ENCODE measurements around the gene KRT222. TPM values are rescaled to one million over a fixed set of nuclear protein-coding genes. Genes with fewer than 3 reads are reported as not detected.

Gene KRT222
- 1 to 10 TPM; 1.2 to 5.1 (median 2.9) TPM for polyA plus RNA-seq
- long read RNA-seq, donor 1 = 0 reads
- long read RNA-seq, donor 2 = 0 reads
- long read RNA-seq, donor 3 = 0 reads
- long read RNA-seq, donor 4 = 0 reads
- long read RNA-seq, donor 5 = 0 reads
- long read RNA-seq, donor 6 = 0 reads
- long read RNA-seq, donor 7 = 0 reads
- long read RNA-seq, donor 8 = 0 reads
- long read RNA-seq, donor 9 = 0 reads
- long read RNA-seq, donor 10, partial matches to known transcripts = 0 of 1 reads
- long read RNA-seq, donor 10, other reads (novel, unspliced or antisense) = 0 of 1 reads

DNA sequence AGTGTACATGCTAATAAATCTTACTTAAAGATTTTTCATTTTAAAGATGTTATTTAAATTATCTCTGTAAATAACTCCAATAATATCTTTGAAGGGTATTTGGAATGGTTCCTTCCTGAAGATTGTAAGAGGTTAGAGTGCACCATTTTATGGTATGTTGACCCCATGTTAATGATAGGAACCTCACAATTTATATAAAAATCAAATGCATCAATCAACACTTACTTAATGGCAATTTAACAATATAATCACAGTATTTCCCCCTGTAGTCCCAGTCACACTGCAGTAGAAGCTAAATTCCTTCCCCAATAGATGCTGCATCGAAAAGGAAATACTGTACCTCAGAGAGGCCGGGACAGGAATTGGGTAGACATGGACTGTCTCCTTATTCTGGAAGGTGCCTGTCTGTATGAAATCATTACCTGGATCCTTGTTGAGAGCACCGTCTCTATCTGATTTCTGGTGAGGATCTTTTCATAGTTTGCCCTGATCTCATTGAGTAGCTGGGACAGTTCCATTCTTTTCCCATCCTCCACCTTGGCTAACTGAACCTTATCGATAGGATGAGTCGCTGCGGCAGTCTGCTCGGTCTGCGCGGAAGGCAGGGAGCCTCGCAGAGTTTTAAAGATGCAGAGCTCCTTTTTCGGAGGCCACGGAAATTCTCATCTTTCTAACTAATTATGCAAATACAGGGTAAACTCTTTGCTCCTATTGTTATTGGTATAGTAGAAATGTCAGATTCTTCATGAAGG, at the start of gene KRT222:
TSS of gene KRT222 (minus strand) at position 596 of the 752 bp plus-strand sequence. CDS start at position 518, 78 bp downstream.
- DNase-seq = peak; percentile 26 to 43
- Histone ChIP-seq H3K4me1 (ENCODE audit: control insufficient read depth in 3 of 3, insufficient read depth in 2 of 3, low read depth in 1 of 3, low read length in 2 of 3) (peaks cover 0 to 8% (median 4%) of the 10 kb centered on the region in 3 donors), H3K9me3 (ENCODE audit: control insufficient read depth in 2 of 2, insufficient read depth in 1 of 2, low read depth in 1 of 2, low read length in 1 of 2) (no peaks in the 10 kb centered on the region), H3K27ac (ENCODE audit: low read depth in 1 of 3, low read length in 2 of 3) (peak within 1 kb of the TSS in 1 of 3 donors; percentile 59), H3K4me3 (ENCODE audit: low read depth in 1 of 3, low read length in 3 of 3) (peak within 1 kb of the TSS in 2 of 3 donors; percentile 14 to 29), H3K27me3 (ENCODE audit: control insufficient read depth in 3 of 3, insufficient read depth in 3 of 3, low read length in 3 of 3) (no peaks in the 10 kb centered on the region), H3K36me3 (ENCODE audit: control insufficient read depth in 3 of 3, insufficient read depth in 2 of 3, low read depth in 1 of 3, low read length in 3 of 3) (no peaks in the 10 kb centered on the region)
- WGBS, 3 donors = 6 to 9% (median 7%) methylated on average over 12 of the region's 12 CpGs
- no peak for FAIRE-seq

DNA sequence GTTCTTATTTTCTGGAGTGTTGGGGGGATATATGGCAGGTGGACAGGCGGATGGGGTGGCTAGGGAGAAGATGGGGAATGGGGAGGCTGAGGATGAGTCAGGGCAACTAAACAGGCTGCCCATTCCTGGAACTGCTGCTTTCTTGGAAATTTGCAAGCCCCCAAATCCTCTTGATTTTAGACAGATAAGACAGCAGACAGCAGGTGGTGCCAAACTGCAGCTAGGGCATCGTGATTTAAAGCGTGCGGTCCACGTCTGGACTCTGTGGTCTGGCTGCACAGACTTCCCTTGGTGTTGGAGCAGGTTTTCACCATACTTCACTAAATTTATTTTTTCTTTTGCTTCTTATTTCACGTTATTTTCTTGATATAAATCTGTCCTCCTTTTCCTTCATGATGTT, 49.5 kb upstream of the KRT222 start:
- FAIRE-seq (no peak), DNase-seq (no peak)
- Histone ChIP-seq H3K4me1 (ENCODE audit: control insufficient read depth in 3 of 3, insufficient read depth in 2 of 3, low read depth in 1 of 3, low read length in 2 of 3) (no peaks in the 10 kb centered on the region), H3K4me3 (ENCODE audit: low read depth in 1 of 3, low read length in 3 of 3) (no peak overlapping the region), H3K36me3 (ENCODE audit: control insufficient read depth in 3 of 3, insufficient read depth in 2 of 3, low read depth in 1 of 3, low read length in 3 of 3) (no peaks in the 10 kb centered on the region), H3K9me3 (ENCODE audit: control insufficient read depth in 2 of 2, insufficient read depth in 1 of 2, low read depth in 1 of 2, low read length in 1 of 2) (no peaks in the 10 kb centered on the region), H3K27ac (ENCODE audit: low read depth in 1 of 3, low read length in 2 of 3) (no peak overlapping the region), H3K27me3 (ENCODE audit: control insufficient read depth in 3 of 3, insufficient read depth in 3 of 3, low read length in 3 of 3) (peaks cover 0 to 3% (median 2%) of the 10 kb centered on the region in 3 donors)
- WGBS, 3 donors = 71 to 80% (median 74%) methylated on average over 6 of the region's 6 CpGs

DNA sequence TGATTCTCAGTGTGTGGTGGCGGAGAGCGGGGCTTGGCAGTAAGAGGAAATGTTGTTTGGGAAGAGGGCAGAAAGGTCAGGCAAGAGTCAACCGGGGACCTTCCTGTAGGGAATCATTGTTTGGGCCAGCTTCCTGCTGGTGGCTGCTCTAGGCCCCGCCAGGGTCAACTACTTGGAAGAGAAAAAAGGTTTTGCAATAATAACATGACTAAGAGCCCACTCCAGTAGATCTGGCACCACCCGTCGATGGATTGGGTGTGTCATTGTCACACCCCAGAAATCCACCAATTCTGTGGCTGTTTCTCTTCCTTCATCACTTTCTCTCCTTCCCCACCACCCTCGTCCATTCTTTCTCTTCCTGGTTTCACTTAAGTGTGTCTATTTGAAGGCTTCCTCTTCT, 42.8 kb upstream of the KRT222 start:
- no peaks in the 10 kb centered on the region for H3K9me3 ChIP-seq (ENCODE audit: control insufficient read depth in 2 of 2, insufficient read depth in 1 of 2, low read depth in 1 of 2, low read length in 1 of 2)
- no peak overlapping the region for H3K4me3 ChIP-seq (ENCODE audit: low read depth in 1 of 3, low read length in 3 of 3)
- H3K27ac ChIP-seq (ENCODE audit: low read depth in 1 of 3, low read length in 2 of 3) = peak overlapping the region in 1 of 3 donors; percentile 4
- FAIRE-seq (no peak), DNase-seq (no peak)
- no peaks in the 10 kb centered on the region for H3K27me3 ChIP-seq (ENCODE audit: control insufficient read depth in 3 of 3, insufficient read depth in 3 of 3, low read length in 3 of 3)
- WGBS, 3 donors = 51 to 80% (median 68%) methylated on average over 7 of the region's 7 CpGs
- no peaks in the 10 kb centered on the region for H3K4me1 ChIP-seq (ENCODE audit: control insufficient read depth in 3 of 3, insufficient read depth in 2 of 3, low read depth in 1 of 3, low read length in 2 of 3)
- no peaks in the 10 kb centered on the region for H3K36me3 ChIP-seq (ENCODE audit: control insufficient read depth in 3 of 3, insufficient read depth in 2 of 3, low read depth in 1 of 3, low read length in 3 of 3)

DNA sequence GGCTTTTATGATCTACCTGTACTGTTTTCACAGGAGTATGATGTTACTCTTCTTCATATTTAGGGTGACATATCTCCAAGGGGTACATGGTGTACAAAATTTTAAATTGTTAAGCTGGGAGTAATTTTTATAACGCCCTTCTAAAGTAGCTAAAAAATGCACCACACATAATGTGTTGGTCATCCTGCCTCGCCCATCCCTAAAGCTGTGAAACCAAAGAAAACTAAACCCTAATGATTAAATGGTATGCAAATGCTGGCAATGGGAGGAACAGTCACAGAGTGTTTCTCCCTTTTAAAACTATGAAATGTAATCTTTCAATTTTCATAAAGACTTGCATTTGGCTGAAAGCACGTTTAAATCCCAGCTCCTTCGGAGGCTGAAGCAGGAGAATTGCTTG, 40.6 kb upstream of the KRT222 start:
- no peak for FAIRE-seq
- no peaks in the 10 kb centered on the region for H3K36me3 ChIP-seq (ENCODE audit: control insufficient read depth in 3 of 3, insufficient read depth in 2 of 3, low read depth in 1 of 3, low read length in 3 of 3)
- WGBS, 3 donors = 57 to 68% (median 60%) methylated on average over 4 of the region's 4 CpGs
- H3K27me3 ChIP-seq (ENCODE audit: control insufficient read depth in 3 of 3, insufficient read depth in 3 of 3, low read length in 3 of 3) = no peaks in the 10 kb centered on the region
- no peaks in the 10 kb centered on the region for H3K9me3 ChIP-seq (ENCODE audit: control insufficient read depth in 2 of 2, insufficient read depth in 1 of 2, low read depth in 1 of 2, low read length in 1 of 2)
- H3K4me1 ChIP-seq (ENCODE audit: control insufficient read depth in 3 of 3, insufficient read depth in 2 of 3, low read depth in 1 of 3, low read length in 2 of 3) = no peaks in the 10 kb centered on the region
- DNase-seq = no peak
- no peak overlapping the region for H3K4me3 ChIP-seq (ENCODE audit: low read depth in 1 of 3, low read length in 3 of 3)
- H3K27ac ChIP-seq (ENCODE audit: low read depth in 1 of 3, low read length in 2 of 3) = no peak overlapping the region

DNA sequence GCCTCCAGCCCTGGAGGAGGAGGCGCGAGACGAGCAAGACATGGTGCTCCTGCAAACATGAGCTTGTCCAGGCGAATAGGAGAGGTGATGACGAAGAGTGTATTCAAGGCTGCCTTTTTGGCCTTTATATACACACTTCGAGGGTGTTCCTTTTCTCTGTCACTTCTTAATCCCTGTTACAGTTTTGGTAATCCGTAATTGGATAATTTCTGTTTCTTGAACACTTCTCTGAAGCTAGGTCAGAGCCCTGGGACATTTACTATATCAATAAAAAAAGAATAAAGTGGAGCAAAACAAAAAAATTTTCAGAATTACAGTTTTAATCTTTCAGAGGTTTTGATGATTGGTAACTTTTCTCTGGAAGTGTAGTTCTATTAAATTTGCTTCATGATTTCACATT, 38.7 kb upstream of the KRT222 start, which contains the start of gene KRT24:
TSS of gene KRT24 (minus strand) at position 101 of the 400 bp plus-strand sequence. CDS start at position 42, 59 bp downstream.
- no peak for FAIRE-seq
- Histone ChIP-seq H3K36me3 (ENCODE audit: control insufficient read depth in 3 of 3, insufficient read depth in 2 of 3, low read depth in 1 of 3, low read length in 3 of 3) (no peaks in the 10 kb centered on the region), H3K4me1 (ENCODE audit: control insufficient read depth in 3 of 3, insufficient read depth in 2 of 3, low read depth in 1 of 3, low read length in 2 of 3) (no peaks in the 10 kb centered on the region), H3K27me3 (ENCODE audit: control insufficient read depth in 3 of 3, insufficient read depth in 3 of 3, low read length in 3 of 3) (peaks cover 0 to 2% (median 0%) of the 10 kb centered on the region in 3 donors), H3K4me3 (ENCODE audit: low read depth in 1 of 3, low read length in 3 of 3) (no peak within 1 kb of the TSS), H3K9me3 (ENCODE audit: control insufficient read depth in 2 of 2, insufficient read depth in 1 of 2, low read depth in 1 of 2, low read length in 1 of 2) (no peaks in the 10 kb centered on the region), H3K27ac (ENCODE audit: low read depth in 1 of 3, low read length in 2 of 3) (no peak within 1 kb of the TSS)
- WGBS, 3 donors = 72 to 88% (median 79%) methylated on average over 7 of the region's 7 CpGs
- DNase-seq = no peak

DNA sequence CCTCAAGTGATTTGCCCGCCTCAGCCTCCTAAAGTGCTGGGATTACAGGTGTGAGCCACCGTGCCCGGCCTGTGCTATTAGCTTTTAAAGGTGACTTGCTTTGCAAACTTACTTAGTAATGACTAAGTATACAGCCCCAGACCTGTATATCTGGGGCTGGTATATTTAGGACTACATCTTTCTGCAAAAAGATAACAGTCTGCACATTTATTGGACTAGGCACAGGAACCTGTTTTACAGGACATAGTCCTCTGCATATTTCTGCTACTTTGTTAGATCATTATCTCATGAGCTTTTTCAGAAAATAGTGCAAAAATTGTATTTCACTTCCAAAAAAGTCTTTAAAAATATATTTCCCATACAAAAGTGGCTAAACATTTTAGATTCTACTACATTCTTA, 37.3 kb upstream of the KRT222 start:
- Histone ChIP-seq H3K9me3 (ENCODE audit: control insufficient read depth in 2 of 2, insufficient read depth in 1 of 2, low read depth in 1 of 2, low read length in 1 of 2) (no peaks in the 10 kb centered on the region), H3K36me3 (ENCODE audit: control insufficient read depth in 3 of 3, insufficient read depth in 2 of 3, low read depth in 1 of 3, low read length in 3 of 3) (no peaks in the 10 kb centered on the region), H3K27me3 (ENCODE audit: control insufficient read depth in 3 of 3, insufficient read depth in 3 of 3, low read length in 3 of 3) (peaks cover 0 to 2% (median 0%) of the 10 kb centered on the region in 3 donors), H3K4me1 (ENCODE audit: control insufficient read depth in 3 of 3, insufficient read depth in 2 of 3, low read depth in 1 of 3, low read length in 2 of 3) (no peaks in the 10 kb centered on the region), H3K27ac (ENCODE audit: low read depth in 1 of 3, low read length in 2 of 3) (no peak overlapping the region), H3K4me3 (ENCODE audit: low read depth in 1 of 3, low read length in 3 of 3) (no peak overlapping the region)
- 67 to 71% (median 67%) methylated on average over 3 of the region's 3 CpGs for WGBS, 3 donors
- FAIRE-seq (no peak), DNase-seq (no peak)

DNA sequence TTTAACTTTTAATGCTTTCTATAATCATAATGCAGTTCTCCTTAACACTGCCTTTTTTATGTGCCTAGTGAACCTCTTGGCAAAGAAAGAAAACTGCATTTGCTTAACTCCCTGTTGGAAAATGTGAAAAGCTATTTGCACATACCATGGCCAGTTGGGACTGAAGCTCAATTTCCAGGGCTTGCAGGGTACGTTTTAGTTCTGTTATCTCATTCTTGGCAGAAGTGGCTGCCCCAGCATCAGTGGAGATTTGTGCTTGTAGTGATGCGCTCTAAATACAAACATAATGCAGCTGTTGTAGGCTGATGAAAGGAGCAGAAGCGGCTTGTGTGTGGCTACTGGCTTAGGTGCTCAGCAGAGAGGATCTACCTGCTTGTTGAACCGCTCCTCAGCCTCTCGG, 34.9 kb upstream of the KRT222 start:
- Histone ChIP-seq H3K36me3 (ENCODE audit: control insufficient read depth in 3 of 3, insufficient read depth in 2 of 3, low read depth in 1 of 3, low read length in 3 of 3) (no peaks in the 10 kb centered on the region), H3K4me1 (ENCODE audit: control insufficient read depth in 3 of 3, insufficient read depth in 2 of 3, low read depth in 1 of 3, low read length in 2 of 3) (peaks cover 0 to 8% (median 0%) of the 10 kb centered on the region in 3 donors), H3K27me3 (ENCODE audit: control insufficient read depth in 3 of 3, insufficient read depth in 3 of 3, low read length in 3 of 3) (peaks cover 0 to 2% (median 0%) of the 10 kb centered on the region in 3 donors), H3K27ac (ENCODE audit: low read depth in 1 of 3, low read length in 2 of 3) (no peak overlapping the region), H3K9me3 (ENCODE audit: control insufficient read depth in 2 of 2, insufficient read depth in 1 of 2, low read depth in 1 of 2, low read length in 1 of 2) (no peaks in the 10 kb centered on the region), H3K4me3 (ENCODE audit: low read depth in 1 of 3, low read length in 3 of 3) (no peak overlapping the region)
- no peak for FAIRE-seq
- 69 to 76% (median 75%) methylated on average over 5 of the region's 5 CpGs for WGBS, 3 donors
- DNase-seq = no peak

DNA sequence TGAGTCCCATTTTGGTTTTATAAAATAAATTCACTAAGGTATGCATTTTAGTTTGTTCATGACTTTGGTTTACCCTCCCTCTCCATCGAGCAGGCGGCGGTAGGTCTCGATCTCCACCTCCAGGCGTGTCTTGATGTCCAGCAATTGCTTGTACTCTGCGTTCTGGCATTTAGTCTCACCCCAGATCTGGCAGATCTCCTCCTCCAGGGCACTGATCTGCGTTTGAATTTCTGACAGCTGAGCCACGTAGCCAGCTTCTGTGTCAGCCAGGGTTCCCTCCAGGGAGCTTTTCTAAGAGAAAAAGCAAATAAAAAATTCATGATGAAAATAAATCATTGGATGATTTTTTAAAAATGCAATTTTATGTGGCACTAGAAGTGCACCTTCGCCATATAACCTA, 34.4 kb upstream of the KRT222 start:
- H3K27me3 ChIP-seq (ENCODE audit: control insufficient read depth in 3 of 3, insufficient read depth in 3 of 3, low read length in 3 of 3) = peaks cover 0 to 2% (median 0%) of the 10 kb centered on the region in 3 donors
- no peak for FAIRE-seq
- WGBS, 3 donors = 74 to 83% (median 82%) methylated on average over 9 of the region's 9 CpGs
- no peaks in the 10 kb centered on the region for H3K9me3 ChIP-seq (ENCODE audit: control insufficient read depth in 2 of 2, insufficient read depth in 1 of 2, low read depth in 1 of 2, low read length in 1 of 2)
- no peak overlapping the region for H3K27ac ChIP-seq (ENCODE audit: low read depth in 1 of 3, low read length in 2 of 3)
- no peak for DNase-seq
- peaks cover 0 to 8% (median 0%) of the 10 kb centered on the region in 3 donors for H3K4me1 ChIP-seq (ENCODE audit: control insufficient read depth in 3 of 3, insufficient read depth in 2 of 3, low read depth in 1 of 3, low read length in 2 of 3)
- H3K4me3 ChIP-seq (ENCODE audit: low read depth in 1 of 3, low read length in 3 of 3) = no peak overlapping the region
- H3K36me3 ChIP-seq (ENCODE audit: control insufficient read depth in 3 of 3, insufficient read depth in 2 of 3, low read depth in 1 of 3, low read length in 3 of 3) = no peaks in the 10 kb centered on the region
